HG03558 (cell line): ENCODE data around the gene NEGR1.

ENCODE experiments used
- ATAC-seq: cut with Tn5 transposase; IDR thresholded peaks from one replicate; pipeline ENCODE4 v1.9.1; 2021; ENCODE audit warnings: moderate number of reproducible peaks; ENCODE audit not compliant: unreplicated experiment; ENCODE audit errors: extremely low read depth

The NEGR1 gene

GRCh38 chr1:71603044-71603776, 679.1 kb downstream of the NEGR1 start:
- ATAC-seq, result no peak

- ATAC-seq, result no peak
Observed at GRCh38 chr1:71600023-71600422, 682.3 kb downstream of the NEGR1 start.

GRCh38 chr1:71599306-71599705, 683.0 kb downstream of the NEGR1 start:
- ATAC-seq, result no peak

GRCh38 chr1:71593523-71593922, 688.8 kb downstream of the NEGR1 start:
- no peak for ATAC-seq

- no peak for ATAC-seq
Observed at GRCh38 chr1:71592646-71593274, 689.6 kb downstream of the NEGR1 start.

- ATAC-seq, result no peak
Observed at GRCh38 chr1:71589005-71589404, 693.3 kb downstream of the NEGR1 start.

- no peak for ATAC-seq
Observed at GRCh38 chr1:71587961-71588360, 694.4 kb downstream of the NEGR1 start.

- peak; percentile 44 for ATAC-seq
Observed at GRCh38 chr1:71586030-71586429, 696.3 kb downstream of the NEGR1 start.

- ATAC-seq, result no peak
Observed at GRCh38 chr1:71583756-71584155, 698.6 kb downstream of the NEGR1 start.

- ATAC-seq, result no peak
Observed at GRCh38 chr1:71582673-71583072, 699.7 kb downstream of the NEGR1 start.

- no peak for ATAC-seq
Observed at GRCh38 chr1:71577451-71578131, 704.7 kb downstream of the NEGR1 start.

- no peak for ATAC-seq
Observed at GRCh38 chr1:71572038-71572437, 710.3 kb downstream of the NEGR1 start.

GRCh38 chr1:71566413-71566812, 715.9 kb downstream of the NEGR1 start:
- no peak for ATAC-seq

GRCh38 chr1:71565831-71566230, 716.5 kb downstream of the NEGR1 start:
- no peak for ATAC-seq

- ATAC-seq, result no peak
Observed at GRCh38 chr1:71565262-71565661, 717.1 kb downstream of the NEGR1 start.

GRCh38 chr1:71562298-71562697, 720.0 kb downstream of the NEGR1 start:
- no peak for ATAC-seq

GRCh38 chr1:71561729-71562128, 720.6 kb downstream of the NEGR1 start:
- no peak for ATAC-seq

GRCh38 chr1:71561206-71561605, 721.1 kb downstream of the NEGR1 start:
- no peak for ATAC-seq

GRCh38 chr1:71559880-71560279, 722.5 kb downstream of the NEGR1 start:
- ATAC-seq, result no peak

- no peak for ATAC-seq
Observed at GRCh38 chr1:71557138-71557537, 725.2 kb downstream of the NEGR1 start.

- ATAC-seq, result no peak
Observed at GRCh38 chr1:71548398-71548890, 733.9 kb downstream of the NEGR1 start.
